ENCODE measurements around the gene ZSCAN5B. TPM values are rescaled to one million over a fixed set of nuclear protein-coding genes. Genes with fewer than 3 reads are reported as not detected.
"Not testable (repeated sequence)": the region's sequence is repeated elsewhere in the genome, so short reads cannot be mapped to it uniquely, and the experiment has no call there.

The ZSCAN5B gene
- total and polyA plus RNA-seq, 8 donors = 0.07 TPM; not detected in 7

GRCh38 chr19:56189785-56190184 is 7.8 kb downstream of the ZSCAN5B start:
- 67 to 71% methylated on average over 17 of the region's 17 CpGs for WGBS, 2 donors
- H3K4me3 ChIP-seq = no peak overlapping the region
- H3K4me1 ChIP-seq = no peaks in the 10 kb centered on the region
- no peak overlapping the region for H3K27ac ChIP-seq
- DNase-seq (no peak), ATAC-seq (no peak), FAIRE-seq (no peak)
- H3K36me3 ChIP-seq = no peaks in the 10 kb centered on the region
- intact Hi-C loops (cut with DNase I) = no loop called here
- no peaks in the 10 kb centered on the region for H3K9me3 ChIP-seq
- no peak for TF ChIP-seq CTCF (IDR thresholded peaks at IDR 0.05)
- no peaks in the 10 kb centered on the region for H3K27me3 ChIP-seq

GRCh38 chr19:56177564-56178243 is 19.9 kb downstream of the ZSCAN5B start:
- WGBS, 2 donors = 52 to 56% methylated on average over 11 of the region's 11 CpGs
- intact Hi-C loops (cut with DNase I) = loop anchor here in 1 of 3 donors (5.0 kb wide), 1 partner anchor 75 kb away; no protein-coding TSS in a partner anchor
- Histone ChIP-seq H3K9me3 (no peaks in the 10 kb centered on the region), H3K4me1 (no peaks in the 10 kb centered on the region), H3K36me3 (no peaks in the 10 kb centered on the region), H3K4me3 (no peak overlapping the region), H3K27ac (no peak overlapping the region), H3K27me3 (no peaks in the 10 kb centered on the region)
- ATAC-seq (no peak), FAIRE-seq (no peak), DNase-seq (no peak)
- TF ChIP-seq CTCF (IDR thresholded peaks at IDR 0.05) = no peak

GRCh38 chr19:56176881-56177280 is 20.7 kb downstream of the ZSCAN5B start:
- no peaks in the 10 kb centered on the region for H3K4me1 ChIP-seq
- intact Hi-C loops (cut with DNase I) = loop anchor here in 1 of 3 donors (5.0 kb wide), 1 partner anchor 75 kb away; no protein-coding TSS in a partner anchor
- WGBS, 2 donors = 65 to 66% methylated on average over 18 of the region's 18 CpGs
- FAIRE-seq (no peak), ATAC-seq (no peak), DNase-seq (no peak)
- H3K4me3 ChIP-seq = no peak overlapping the region
- no peaks in the 10 kb centered on the region for H3K9me3 ChIP-seq
- H3K36me3 ChIP-seq = no peaks in the 10 kb centered on the region
- no peak overlapping the region for H3K27ac ChIP-seq
- H3K27me3 ChIP-seq = no peaks in the 10 kb centered on the region
- TF ChIP-seq CTCF (IDR thresholded peaks at IDR 0.05) = no peak

- not testable (repeated sequence) for ATAC-seq, H3K4me3 ChIP-seq, DNase-seq, H3K27me3 ChIP-seq, H3K9me3 ChIP-seq, FAIRE-seq, H3K4me1 ChIP-seq, H3K36me3 ChIP-seq, H3K27ac ChIP-seq
- intact Hi-C loops (cut with DNase I) = loop anchor here in 1 of 3 donors (5.0 kb wide), 1 partner anchor 74 kb away; no protein-coding TSS in a partner anchor
- WGBS, 2 donors = 59 to 65% methylated on average over 9 to 11 of the region's 11 CpGs
Observed at GRCh38 chr19:56176310-56176709, 21.3 kb downstream of the ZSCAN5B start.

- DNase-seq, FAIRE-seq: not testable (repeated sequence)
Observed at GRCh38 chr19:56175861-56176307, 21.7 kb downstream of the ZSCAN5B start, which contains the start of gene GALP. GALP (plus strand) TSS chr19:56176008; CDS start chr19:56177109, 1,101 bp downstream.

GRCh38 chr19:56174550-56174949 is 23.0 kb downstream of the ZSCAN5B start:
- Histone ChIP-seq H3K4me3 (no peak overlapping the region), H3K27me3 (no peaks in the 10 kb centered on the region), H3K27ac (no peak overlapping the region), H3K36me3 (no peaks in the 10 kb centered on the region), H3K9me3 (no peaks in the 10 kb centered on the region), H3K4me1 (no peaks in the 10 kb centered on the region)
- no peak for TF ChIP-seq CTCF (IDR thresholded peaks at IDR 0.05)
- ATAC-seq (no peak), DNase-seq (no peak), FAIRE-seq (no peak)
- intact Hi-C loops (cut with DNase I) = loop anchor here in 1 of 3 donors (5.0 kb wide), 1 partner anchor 72 kb away; no protein-coding TSS in a partner anchor
- WGBS, 2 donors = 22 to 32% methylated on average over 11 of the region's 11 CpGs

More at GRCh38 chr19:56175861-56176307, 21.7 kb downstream of the ZSCAN5B start, which contains the start of gene GALP:
- not testable (repeated sequence) for H3K4me3 ChIP-seq, ATAC-seq, H3K36me3 ChIP-seq, H3K27ac ChIP-seq, H3K27me3 ChIP-seq, H3K4me1 ChIP-seq, H3K9me3 ChIP-seq
- intact Hi-C loops (cut with DNase I) = loop anchor here in 1 of 3 donors (5.0 kb wide), 1 partner anchor 74 kb away; no protein-coding TSS in a partner anchor
- WGBS, 2 donors = 41 to 60% methylated on average over 14 to 15 of the region's 15 CpGs
